Activated CD8-positive, alpha-beta memory T cell treated with anti-CD3 and anti-CD28 coated beads for 1 hour (primary cell): ENCODE data around the gene CPB2.

Experiments
- DNase-seq, 2 donors: peaks; one replicate each; pipeline ENCODE4 v3.0.0-alpha.2; 2020; ENCODE audit warnings: low read depth in 1 of 2; ENCODE audit errors: extremely low read depth in 1 of 2

CPB2 gene

DNA sequence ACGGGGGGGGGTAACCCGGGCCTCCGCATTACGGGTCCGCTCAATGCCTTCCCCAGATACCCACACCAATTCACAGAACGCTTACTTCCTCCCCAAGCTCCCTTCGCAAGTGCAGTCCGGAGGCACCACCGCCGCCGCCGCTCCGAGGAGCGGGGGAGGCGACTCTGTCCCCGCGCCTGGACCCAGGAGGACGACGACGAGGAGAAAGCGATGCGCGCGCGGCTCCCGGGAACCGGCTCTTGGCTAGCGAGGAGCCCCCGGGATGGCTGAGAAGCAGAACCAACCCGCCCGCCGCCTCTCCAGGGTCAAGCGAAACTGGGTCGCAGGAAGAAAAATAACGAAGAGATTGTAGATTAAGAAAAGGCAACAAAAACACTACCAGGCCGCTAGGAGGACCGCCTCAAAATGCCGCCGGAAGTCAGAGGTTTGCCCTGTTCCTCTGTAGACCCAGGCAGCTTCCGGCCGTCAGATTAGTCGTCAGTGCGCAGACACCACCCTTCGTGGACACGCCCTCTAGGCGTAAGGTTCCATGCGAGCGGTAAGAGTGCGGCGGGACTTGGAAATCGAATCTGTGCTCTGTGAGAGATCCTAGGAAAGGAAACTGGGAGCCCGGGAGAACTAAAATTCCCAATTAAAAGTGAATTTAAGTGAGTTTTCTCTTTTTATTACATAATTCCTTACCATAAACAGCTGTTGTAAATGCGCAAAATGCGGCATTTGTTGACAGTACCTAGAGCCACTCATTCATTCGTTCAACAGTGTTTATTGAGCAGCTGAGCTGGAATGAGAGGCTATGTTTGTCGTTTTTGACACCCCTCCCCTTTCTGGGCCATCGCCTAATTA, 52.3 kb downstream of the CPB2 start, which contains the start of gene ZC3H13:
Gene ZC3H13, minus strand, starts transcription at position 428 of the 843 bp plus-strand sequence. CDS start 7,239 bp downstream, outside the sequence.
- peak; percentile 86 to 88 for DNase-seq

DNA sequence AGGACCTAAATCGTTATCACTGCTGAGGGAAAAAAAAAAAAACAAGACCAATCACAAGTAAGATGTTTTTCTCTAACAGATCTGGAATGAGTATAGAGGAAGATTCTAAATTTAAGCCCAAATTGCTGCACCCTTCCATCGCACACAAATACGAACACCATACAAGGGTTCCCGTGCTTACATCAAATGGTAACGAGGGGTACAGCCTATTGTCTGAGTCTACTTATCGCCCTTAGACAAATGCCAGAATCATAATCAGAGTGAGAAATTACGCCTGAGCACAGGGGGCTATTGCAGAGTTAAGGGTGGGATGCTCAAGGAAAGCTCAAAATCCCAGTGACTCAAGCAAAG, 52.9 kb downstream of the CPB2 start:
- DNase-seq: no peak

DNA sequence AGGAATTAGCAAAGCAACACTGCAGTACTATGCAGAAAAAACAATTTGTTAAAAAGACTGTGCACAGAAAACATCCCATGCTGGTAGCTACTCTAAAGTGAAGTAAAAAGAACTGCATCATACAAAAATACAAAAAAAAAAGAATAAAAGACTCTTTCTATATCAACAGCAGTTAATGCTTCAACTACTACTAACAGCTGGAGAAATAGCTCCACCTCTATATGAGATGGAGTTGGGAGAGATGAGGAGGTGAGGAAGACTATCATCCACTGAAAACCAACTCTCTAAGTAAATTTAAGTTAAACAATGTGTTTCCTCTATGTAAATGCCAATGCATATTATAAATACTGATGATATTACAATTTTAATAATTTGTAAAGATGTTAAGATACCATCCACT, 54.1 kb downstream of the CPB2 start:
- DNase-seq: no peak

DNA sequence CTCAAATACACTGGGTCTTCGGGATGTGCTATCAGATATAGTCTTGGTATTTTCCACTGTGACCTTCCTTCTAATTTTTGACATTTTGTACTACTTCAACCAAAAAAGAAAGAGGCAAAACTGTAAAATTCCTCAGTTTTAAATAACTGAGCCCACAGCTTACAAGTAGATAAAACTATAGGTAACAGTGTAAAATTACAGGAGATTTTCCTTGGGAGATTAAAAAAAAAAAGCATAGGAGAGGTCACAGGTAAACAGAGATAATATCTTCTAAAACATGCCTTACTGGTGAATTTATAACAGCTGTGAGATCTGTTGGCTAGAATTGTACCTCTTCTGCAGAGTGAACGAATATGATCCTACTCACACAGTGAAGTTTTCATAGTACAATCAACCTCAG, 59.4 kb downstream of the CPB2 start:
- no peak for DNase-seq

DNA sequence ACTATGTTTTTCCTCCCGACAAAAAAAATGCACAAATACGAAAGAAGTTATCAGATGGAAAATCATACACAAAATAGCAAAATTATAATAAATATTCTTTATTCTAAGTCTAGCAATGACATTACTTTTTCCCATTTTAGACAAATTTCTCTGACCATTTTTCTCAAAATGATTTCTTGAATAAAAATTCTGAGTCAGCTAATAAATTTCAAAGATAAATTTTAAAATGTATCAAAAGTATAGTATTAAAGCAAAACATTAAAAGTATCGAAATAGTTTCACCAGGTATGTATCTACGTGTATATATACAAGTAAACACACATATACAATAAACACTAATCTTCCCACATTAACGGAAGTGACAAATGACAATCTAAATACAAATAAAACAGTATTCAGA, 61.2 kb downstream of the CPB2 start:
- no peak for DNase-seq

DNA sequence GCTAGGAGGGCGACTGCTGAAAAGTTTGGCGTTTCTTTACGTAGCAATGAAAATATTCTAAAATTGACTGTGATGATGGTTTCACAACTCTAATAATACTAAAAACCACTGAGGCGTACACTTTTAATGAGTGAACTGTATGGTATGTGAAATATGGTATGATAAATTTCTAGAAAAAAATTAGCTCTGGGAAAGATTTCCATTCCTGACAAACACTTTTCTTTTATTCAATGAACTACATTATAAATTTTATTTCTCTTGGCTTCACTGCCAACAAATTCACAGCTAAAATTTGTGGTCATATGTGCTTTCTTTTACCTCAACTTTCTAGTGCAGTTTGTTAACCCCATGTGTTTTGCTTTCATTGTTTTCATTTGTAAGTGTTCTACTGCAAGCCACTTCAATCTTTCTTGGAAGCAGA, 63.4 kb downstream of the CPB2 start:
- DNase-seq: no peak

DNA sequence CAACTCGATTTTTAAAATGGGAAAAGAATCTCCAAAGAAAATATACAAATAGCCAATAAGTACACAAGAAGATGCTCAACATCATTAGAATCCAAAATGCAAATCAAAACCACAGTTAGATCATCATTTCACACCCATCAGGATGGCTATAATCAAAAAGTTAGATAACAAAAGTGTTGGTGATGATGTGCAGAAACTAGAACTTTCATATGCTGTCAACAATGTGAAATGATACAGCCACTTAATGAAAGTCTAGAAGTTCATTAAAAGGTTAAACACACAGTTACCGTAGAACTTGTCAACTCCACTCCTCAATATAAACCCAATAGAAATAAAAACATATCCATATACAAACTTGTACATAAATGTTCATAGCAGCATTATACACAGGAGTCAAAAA, 64.1 kb downstream of the CPB2 start:
- DNase-seq: no peak

DNA sequence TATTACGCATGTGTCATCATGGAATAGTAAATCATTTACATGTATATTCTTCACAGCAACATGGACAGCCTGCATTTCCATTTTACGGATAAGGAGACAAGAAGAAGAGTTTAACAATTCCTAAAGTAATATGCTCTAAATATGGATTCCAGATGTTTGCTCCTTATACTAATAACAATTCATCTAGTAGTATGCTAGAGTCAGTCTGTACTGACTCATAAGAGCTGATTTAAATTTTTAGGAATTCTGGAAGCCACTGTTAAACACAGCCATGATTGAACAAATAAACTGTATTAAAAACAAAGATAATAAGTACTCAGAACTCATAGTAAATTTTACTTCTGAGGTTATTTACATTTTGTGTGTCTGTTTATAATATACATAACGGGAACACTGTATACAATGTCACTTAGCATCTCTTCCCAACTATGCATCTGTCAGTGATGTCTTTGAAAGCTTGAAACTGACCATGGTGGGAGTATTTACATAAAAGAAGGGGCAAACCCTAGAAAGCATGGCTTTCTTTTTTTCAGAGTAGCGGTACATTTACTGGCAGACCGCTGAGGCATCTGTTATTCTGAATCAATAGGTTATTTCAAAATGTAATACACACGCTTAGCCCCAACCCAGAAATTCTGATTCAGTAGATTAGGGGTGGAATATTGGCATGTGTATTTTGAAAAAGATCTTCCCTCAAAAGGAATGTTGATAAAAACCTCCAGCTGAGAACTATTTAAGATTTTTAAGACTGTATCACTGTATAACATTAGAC, 65.2 kb downstream of the CPB2 start:
- no peak for DNase-seq

DNA sequence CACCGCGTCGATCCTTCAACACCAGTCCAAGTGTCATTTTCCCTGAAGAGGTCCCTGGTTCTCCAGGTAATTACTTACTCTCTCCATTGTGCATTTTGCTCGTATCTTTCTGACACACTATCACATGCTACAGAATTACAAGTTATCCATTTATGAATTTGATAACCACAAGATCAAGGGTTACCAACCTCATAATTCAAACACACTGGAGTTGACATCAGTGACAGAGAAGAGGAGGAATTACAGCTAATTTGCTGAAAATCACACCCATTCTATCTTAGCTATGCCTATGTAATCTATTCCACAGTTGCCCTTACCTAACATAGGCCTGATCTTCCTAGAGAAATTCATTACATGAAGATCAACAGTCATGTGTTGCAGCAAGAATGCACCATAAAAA, 66.5 kb downstream of the CPB2 start:
- DNase-seq: no peak

DNA sequence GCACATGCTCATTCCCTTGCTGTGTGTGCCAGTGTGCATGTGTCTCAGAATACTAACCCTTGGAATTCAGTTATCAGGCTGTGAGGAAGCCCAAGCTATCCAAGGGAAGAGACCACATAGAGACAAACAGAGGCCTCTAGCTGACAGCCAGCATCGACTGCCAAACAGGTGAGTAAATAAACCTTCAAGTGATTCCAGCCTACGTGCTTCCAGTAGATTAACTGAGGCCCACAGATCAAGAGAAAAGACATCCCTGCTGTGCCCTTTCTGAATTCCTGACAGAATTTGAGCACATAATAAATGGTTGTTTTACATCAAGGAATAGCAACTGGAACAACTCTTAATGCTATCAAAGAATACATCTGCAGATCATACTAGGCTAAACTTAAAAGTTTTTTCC, 69.8 kb downstream of the CPB2 start:
- no peak for DNase-seq

DNA sequence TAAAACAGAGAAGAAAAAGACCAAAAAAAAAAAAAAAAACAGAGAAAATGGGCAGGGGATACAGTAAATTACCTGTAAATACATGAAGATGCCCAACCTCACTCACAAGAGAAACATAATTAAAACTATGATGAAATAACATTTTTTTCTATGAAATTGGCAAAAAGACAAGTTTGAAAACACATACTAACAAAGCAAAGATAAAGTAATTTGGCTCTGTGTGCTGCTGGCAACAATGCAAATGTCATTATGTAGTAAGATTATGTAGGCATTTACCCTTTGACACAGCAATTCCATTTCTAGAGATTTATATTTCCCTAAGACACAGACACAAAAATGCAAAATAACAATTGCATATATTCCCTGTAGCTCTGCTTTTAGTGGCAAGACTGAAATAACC, 72.5 kb downstream of the CPB2 start:
- DNase-seq: no peak

DNA sequence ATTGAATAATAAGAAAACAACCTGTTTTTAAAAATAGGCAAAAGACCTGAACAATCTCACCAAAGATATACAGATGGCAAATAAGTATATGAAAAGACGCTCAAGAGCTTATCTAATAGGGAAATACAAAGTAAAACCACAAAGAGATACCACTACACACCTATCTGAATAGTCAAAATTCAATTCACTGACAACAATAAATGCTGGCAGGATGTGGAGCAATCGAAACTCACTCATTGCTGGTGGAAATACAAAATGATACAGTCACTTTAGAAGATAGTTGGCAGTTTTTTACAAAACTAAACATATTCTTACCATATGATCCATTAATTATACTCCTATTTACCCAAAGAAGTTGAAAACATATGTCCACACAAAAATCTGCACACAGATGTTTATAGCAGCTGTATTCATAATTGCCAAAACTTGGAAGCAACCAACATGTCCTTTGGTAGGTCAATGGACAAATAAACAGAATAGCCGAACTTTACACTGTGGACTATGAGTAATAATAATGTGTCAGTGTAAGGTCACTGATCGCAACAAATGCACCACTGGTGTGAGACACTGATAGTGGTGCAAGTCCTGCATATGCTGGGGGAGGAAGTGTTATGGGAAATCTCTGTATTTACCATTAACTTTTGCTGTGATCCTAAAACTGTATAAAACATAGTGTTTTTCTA, 73.1 kb downstream of the CPB2 start:
- DNase-seq: no peak

DNA sequence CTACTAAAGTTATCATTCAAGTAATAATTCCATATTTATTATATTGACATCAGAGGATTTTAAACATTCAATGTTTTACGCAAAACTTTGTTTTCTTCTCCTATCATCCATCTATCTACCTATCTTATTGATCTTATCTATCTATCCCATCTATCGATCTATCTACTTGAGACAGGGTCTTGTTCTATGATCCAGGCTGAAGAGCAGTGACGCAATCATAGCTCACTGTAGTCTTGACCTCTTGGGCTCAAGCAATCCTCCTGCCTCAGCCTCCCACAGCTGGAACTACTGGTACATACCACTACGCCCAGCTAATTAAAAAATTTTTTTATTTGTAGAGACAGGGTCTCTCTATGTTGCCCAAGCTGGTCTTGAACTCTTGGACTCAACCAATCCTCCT, 79.7 kb downstream of the CPB2 start:
- DNase-seq: no peak

DNA sequence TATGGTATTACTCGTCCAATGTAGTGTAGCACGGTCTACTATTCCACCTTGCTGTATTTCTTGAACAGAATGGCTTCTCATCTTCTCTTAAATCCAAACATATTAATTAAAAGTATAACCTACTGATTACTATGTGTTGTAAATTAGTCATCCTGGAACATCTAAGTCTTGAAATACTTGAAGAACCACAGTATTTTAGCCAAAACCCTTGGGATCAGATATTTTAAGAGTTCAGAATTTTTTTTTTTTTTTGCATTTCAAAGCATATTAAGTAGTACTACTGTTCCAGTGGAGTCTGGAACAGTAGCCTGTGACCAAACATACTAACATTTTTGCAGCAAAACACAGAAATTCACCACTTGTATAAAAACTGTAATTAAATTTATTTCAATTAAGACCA, 82.4 kb downstream of the CPB2 start:
- no peak for DNase-seq

DNA sequence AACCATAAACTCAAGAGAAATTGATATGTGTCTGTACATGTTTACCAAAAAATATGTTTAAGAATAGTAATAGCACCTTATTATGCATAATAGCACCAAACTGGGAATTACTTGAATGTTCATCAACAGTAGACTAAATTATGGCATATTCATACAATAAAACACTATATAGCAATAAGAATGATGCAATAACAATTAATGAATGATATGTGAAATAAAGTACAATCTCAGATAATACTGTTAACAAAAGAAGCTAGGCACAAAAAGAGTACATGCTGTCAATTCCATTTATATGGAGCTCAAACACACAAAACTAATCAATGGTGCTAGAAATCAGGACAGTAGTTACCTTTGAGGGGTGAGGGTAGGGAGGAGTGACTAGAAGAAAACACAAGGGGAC, 88.6 kb downstream of the CPB2 start:
- DNase-seq: no peak

DNA sequence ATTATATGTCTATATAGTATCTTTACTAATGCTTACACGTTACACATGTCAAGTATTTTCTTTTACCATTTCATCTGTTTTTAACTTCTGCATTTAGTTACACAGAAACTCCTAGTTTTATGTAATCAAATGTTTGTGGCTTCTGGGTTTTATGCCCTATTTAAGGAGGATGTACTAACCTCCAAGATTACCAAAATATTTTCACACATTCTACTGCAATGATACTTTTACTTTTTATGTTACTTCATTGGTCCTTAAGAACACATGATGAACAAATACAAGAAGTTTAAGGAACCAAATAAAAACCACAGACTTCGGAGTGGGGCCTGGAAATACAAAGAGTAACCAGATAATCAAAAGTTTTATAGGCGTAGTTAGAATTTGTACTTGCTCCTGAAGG, 89.5 kb downstream of the CPB2 start:
- DNase-seq: no peak

DNA sequence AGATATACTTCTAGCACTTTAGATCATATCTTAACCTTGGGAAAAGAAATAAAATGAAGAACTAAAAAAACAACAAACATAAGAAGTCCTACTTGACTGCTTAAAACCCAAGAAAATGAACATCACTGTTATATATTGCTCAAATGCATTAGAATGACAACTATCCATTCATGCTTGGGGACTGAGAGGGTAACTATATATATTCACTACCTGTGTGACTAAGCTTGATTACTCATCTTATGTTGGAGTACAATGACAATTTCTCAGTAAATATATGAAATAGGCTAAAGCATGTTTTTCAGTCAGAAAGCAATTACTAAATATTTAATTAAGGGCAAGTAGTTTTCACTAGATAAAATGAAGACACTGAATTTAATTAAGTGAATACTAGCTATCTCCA, 92.4 kb downstream of the CPB2 start:
- DNase-seq: no peak

DNA sequence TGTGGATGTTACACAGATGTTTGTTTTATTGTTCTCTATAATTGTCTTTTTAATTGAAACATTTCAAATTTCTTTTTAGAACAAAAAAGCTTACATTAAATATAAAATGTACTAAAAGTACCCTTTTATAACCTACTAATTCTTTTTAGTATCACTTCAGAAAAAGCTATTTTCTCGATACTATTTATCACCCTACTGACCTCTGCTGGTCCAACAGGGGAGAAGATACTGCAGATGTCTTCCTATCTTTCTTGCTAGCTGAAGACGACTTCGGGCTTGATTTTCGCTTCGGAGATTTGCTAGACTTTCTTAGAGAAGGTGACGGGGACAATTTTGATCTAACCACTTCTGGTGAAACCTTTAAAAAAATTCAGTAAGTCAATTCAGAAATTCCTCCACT, 94.7 kb downstream of the CPB2 start:
- DNase-seq: no peak

DNA sequence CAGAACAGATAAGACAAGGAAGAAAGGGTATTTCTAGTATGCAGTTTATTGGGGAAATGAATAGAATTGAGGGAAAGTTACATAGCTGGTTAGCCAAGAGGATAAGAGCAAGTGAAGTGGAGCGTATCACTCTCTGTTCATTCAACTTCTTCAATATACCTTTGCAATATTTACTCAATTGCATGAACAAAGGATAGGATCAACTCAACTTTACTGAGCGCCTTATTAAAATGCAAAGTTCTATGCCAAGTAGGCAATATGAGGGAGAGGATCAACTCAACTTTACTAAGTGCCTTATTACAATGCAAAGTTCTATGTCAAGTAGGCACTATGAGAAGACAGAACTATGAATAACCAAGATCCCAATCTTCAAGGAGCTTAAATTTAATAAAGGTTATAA, 96.2 kb downstream of the CPB2 start:
- DNase-seq: no peak

DNA sequence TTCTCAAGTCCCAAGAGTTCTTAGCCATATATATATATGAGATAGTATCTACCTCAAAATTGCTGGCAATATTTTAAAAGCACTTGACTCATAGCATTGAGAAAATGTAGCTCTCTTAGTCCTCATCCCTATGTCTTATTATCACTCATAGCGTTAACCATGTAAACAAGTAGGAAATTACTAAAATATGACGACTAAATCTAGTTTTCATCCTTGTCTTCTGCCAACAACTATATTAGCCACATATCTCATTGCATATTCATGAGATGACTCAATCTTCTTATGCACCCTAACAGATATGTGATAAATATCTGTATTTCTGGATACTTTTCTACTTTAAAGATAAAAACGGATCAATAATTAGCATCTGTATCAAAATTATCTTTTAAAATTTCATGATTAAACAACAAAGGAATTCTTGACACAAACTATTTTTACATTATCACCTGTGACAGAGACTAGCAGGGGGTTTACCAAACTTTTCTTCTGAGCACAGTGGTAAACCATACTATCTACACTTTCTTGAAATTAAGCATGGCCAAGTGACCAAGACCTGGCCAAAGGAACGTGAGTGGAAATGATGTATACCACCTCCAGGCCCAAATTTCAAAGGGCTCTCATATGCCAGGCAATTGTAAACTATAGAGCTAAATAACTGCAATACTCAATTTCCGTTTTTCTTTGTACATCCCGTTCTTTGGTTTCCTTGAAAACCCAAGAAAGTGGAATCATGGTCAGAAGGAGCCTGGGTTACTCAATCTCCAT, 98.0 kb downstream of the CPB2 start:
- DNase-seq: no peak

DNA sequence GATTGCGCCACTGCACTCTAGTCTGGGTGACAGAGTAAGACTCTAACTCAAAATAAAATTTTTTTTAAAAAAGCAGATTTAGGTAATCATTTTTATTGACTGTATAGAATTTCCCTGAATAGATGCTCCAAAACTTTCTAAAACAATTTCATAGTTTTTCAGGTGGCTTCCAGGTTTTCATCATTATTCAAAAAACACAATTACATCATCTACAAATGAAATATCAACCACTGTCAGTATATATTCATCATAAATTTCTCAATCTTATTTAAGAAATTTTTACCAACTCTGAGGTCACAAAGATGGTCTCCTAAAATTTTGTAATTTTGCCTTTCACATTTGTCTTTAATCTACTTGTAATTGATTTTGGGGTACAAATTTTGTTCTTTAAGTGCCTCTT, 100.3 kb downstream of the CPB2 start:
- DNase-seq: no peak
